ENCODE results near the gene WNT3A.

- TF ChIP-seq POLR2A (IDR thresholded peaks at IDR 0.05) (no peak), CTCF (IDR thresholded peaks at IDR 0.05) (no peak)
Measured at GRCh38 chr1:228018961-228019721, 12.3 kb downstream of the WNT3A start.

Data from vagina (tissue), 2 donors.